ENCODE measurements around the gene GJD2. TPM values are rescaled to one million over a fixed set of nuclear protein-coding genes. Genes with fewer than 3 reads are reported as not detected.

Gene GJD2
- total and polyA plus RNA-seq, 2 donors (not counting 1 experiment from before 2014, with no cell fraction given), result not detected

DNA sequence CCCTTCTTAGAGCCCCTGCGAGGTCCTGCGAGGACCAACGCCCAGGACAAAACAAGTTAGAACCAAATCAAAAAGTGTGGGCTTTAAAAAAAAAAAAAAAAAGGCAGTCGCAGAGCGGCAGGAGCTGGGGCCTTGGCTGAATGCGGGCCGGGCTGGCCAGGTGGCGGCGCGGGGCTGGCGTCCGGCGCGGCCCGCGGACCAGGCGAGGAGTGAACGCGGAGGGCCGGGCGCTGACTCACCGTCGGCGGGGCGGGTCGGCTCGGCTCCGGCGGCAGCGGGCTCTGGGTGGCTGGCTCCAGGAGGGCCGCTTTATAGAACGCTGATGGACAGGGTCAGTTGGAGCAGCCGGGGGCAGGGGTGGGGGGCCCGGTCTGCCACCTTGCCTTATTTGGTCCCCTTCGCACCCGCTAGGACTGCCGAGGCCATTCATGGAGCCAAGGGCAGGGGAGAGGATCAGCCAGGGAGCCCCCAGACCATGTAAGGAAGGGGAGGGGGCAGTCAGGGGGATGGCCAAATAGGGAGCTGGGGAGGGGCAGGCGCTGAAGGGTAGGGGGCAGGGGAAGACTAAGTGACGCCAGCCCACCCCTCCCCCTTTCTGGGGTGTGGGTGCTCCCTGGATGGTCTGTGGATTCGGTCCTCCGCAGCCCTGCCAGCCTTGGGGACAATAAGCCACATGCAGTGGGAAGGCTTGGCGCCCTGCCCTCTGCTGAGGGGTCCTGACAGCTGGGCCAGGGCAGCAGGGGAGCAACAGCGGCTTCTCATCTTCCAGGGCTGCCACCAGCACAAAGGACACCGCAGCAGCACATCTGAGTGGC lies 40.7 kb upstream of the GJD2 start, which contains the start of gene ACTC1:
ACTC1 (minus strand) TSS at position 283 of the 815 bp plus-strand sequence. CDS start 741 bp downstream, outside the sequence.
- ChIA-PET POLR2A (no interaction called here), CTCF (no interaction called here)
- WGBS (ENCODE audit: insufficient coverage), result 14% methylated on average over 41 of the region's 44 CpGs
- no peak within 1 kb of the TSS for H3K27ac ChIP-seq (ENCODE audit: low read length in 2 of 2)
- no peaks in the 10 kb centered on the region for H3K4me1 ChIP-seq (ENCODE audit: control insufficient read depth in 2 of 2, insufficient read depth in 2 of 2, low read length in 2 of 2)
- H2AFZ ChIP-seq (ENCODE audit: insufficient read depth, low read depth, low read length, poor library complexity, severe bottlenecking), result no peak within 1 kb of the TSS
- H3K4me2 ChIP-seq (replicated peaks; ENCODE audit: low read depth, low read length, poor library complexity, severe bottlenecking), result no peak within 1 kb of the TSS
- no peak for DNase-seq
- H3K4me3 ChIP-seq (ENCODE audit: control extremely low read depth in 1 of 5, extremely low read depth in 1 of 5, insufficient read depth in 1 of 5, low read depth in 2 of 5, low read length in 4 of 5), result no peak within 1 kb of the TSS
- H3K36me3 ChIP-seq (replicated peaks in 1 of 2; ENCODE audit: control extremely low read depth in 1 of 2, control insufficient read depth in 1 of 2, extremely low read depth in 1 of 2, insufficient read depth in 2 of 2, low read length in 1 of 2), result no peaks in the 10 kb centered on the region
- no peaks in the 10 kb centered on the region for H4K20me1 ChIP-seq (ENCODE audit: control insufficient read depth, insufficient read depth, low read length, poor library complexity, severe bottlenecking)
- peaks cover 0 to 30% (median 9%) of the 10 kb centered on the region in 4 experiments for H3K27me3 ChIP-seq (replicated peaks in 1 of 4; ENCODE audit: control extremely low read depth in 1 of 4, control insufficient read depth in 3 of 4, insufficient read depth in 4 of 4, low read length in 3 of 4)
- peaks cover 62% of the 10 kb centered on the region for H3K27me3 Mint-ChIP-seq
- H3K9me3 Mint-ChIP-seq (ENCODE audit: insufficient read depth), result no peaks in the 10 kb centered on the region
- H3K79me2 ChIP-seq (ENCODE audit: control insufficient read depth, insufficient read depth, low read length), result no peaks in the 10 kb centered on the region
- H3K27ac Mint-ChIP-seq, result no peak within 1 kb of the TSS
- intact Hi-C loops (cut with micrococcal nuclease), result loop anchor here (10.0 kb wide), 1 partner anchor 59 kb away; no protein-coding TSS in a partner anchor
- H3K9ac ChIP-seq (ENCODE audit: low read length), result no peak within 1 kb of the TSS
- peaks cover 0 to 1% (median 0%) of the 10 kb centered on the region in 3 donors for H3K9me3 ChIP-seq (ENCODE audit: control extremely low read depth in 1 of 3, control insufficient read depth in 2 of 3, insufficient read depth in 1 of 3, low read length in 2 of 3)
- no peak within 1 kb of the TSS for H3K4me3 Mint-ChIP-seq
- TF ChIP-seq, protein P1, sequence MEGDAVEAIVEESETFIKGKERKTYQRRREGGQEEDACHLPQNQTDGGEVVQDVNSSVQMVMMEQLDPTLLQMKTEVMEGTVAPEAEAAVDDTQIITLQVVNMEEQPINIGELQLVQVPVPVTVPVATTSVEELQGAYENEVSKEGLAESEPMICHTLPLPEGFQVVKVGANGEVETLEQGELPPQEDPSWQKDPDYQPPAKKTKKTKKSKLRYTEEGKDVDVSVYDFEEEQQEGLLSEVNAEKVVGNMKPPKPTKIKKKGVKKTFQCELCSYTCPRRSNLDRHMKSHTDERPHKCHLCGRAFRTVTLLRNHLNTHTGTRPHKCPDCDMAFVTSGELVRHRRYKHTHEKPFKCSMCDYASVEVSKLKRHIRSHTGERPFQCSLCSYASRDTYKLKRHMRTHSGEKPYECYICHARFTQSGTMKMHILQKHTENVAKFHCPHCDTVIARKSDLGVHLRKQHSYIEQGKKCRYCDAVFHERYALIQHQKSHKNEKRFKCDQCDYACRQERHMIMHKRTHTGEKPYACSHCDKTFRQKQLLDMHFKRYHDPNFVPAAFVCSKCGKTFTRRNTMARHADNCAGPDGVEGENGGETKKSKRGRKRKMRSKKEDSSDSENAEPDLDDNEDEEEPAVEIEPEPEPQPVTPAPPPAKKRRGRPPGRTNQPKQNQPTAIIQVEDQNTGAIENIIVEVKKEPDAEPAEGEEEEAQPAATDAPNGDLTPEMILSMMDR (IDR thresholded peaks at IDR 0.05), result no peak
- no peak for TF ChIP-seq EZH2 (IDR thresholded peaks at IDR 0.05; ENCODE audit: borderline replicate concordance, insufficient read depth, low read depth, low read length, poor library complexity, severe bottlenecking)
- no peaks in the 10 kb centered on the region for H3K4me1 Mint-ChIP-seq
- no peak for ATAC-seq (ENCODE audit: low read depth)

DNA sequence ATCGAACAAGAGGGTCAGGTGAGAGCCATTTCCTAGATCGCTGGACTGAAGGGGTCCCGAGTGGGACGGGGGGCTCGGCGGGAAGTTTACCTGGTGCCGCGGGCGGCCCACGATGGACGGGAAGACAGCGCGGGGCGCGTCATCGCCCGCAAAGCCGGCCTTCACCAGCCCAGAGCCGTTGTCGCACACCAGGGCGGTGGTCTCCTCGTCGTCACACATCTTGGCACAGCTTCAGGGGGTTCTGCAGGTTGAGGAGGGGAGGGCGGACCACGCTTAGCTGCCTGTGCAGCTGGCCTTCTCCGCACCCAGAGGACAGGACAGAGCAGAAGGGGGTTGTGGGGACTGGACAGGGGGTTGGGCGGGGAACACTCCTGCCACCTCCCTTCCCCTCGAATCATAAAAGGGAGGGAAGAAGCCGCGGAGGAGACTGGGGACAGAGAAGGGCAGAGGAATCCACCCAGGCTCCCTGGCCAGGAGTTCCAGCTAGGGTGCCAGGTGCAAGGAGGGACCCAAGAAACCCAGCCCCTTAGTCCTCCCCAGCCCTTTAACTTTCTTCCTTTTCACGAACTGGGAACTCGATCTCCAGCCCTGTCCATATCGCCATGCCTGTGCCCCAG lies 39.9 kb upstream of the GJD2 start:
- peaks cover 62% of the 10 kb centered on the region for H3K27me3 Mint-ChIP-seq
- no peaks in the 10 kb centered on the region for H3K9me3 Mint-ChIP-seq (ENCODE audit: insufficient read depth)
- intact Hi-C loops (cut with micrococcal nuclease), result loop anchor here (10.0 kb wide), 1 partner anchor 60 kb away; no protein-coding TSS in a partner anchor
- H3K27me3 ChIP-seq (replicated peaks in 1 of 4; ENCODE audit: control extremely low read depth in 1 of 4, control insufficient read depth in 3 of 4, insufficient read depth in 4 of 4, low read length in 3 of 4), result peaks cover 0 to 30% (median 8%) of the 10 kb centered on the region in 4 experiments
- no peaks in the 10 kb centered on the region for H4K20me1 ChIP-seq (ENCODE audit: control insufficient read depth, insufficient read depth, low read length, poor library complexity, severe bottlenecking)
- H3K36me3 ChIP-seq (replicated peaks in 1 of 2; ENCODE audit: control extremely low read depth in 1 of 2, control insufficient read depth in 1 of 2, extremely low read depth in 1 of 2, insufficient read depth in 2 of 2, low read length in 1 of 2), result no peaks in the 10 kb centered on the region
- no peak overlapping the region for H2AFZ ChIP-seq (ENCODE audit: insufficient read depth, low read depth, low read length, poor library complexity, severe bottlenecking)
- WGBS (ENCODE audit: insufficient coverage), result 40% methylated on average over 26 of the region's 33 CpGs
- H3K9ac ChIP-seq (ENCODE audit: low read length), result no peak overlapping the region
- TF ChIP-seq, protein P1 (IDR thresholded peaks at IDR 0.05), result no peak
- no peak for TF ChIP-seq EZH2 (IDR thresholded peaks at IDR 0.05; ENCODE audit: borderline replicate concordance, insufficient read depth, low read depth, low read length, poor library complexity, severe bottlenecking)
- no peak overlapping the region for H3K4me3 Mint-ChIP-seq
- no peak overlapping the region for H3K4me3 ChIP-seq (ENCODE audit: control extremely low read depth in 1 of 5, extremely low read depth in 1 of 5, insufficient read depth in 1 of 5, low read depth in 2 of 5, low read length in 4 of 5)
- ChIA-PET CTCF (no interaction called here), POLR2A (no interaction called here)
- no peaks in the 10 kb centered on the region for H3K4me1 ChIP-seq (ENCODE audit: control insufficient read depth in 2 of 2, insufficient read depth in 2 of 2, low read length in 2 of 2)
- H3K4me2 ChIP-seq (replicated peaks; ENCODE audit: low read depth, low read length, poor library complexity, severe bottlenecking), result no peak overlapping the region
- no peaks in the 10 kb centered on the region for H3K79me2 ChIP-seq (ENCODE audit: control insufficient read depth, insufficient read depth, low read length)
- DNase-seq (no peak), ATAC-seq (ENCODE audit: low read depth) (no peak)
- H3K27ac Mint-ChIP-seq, result no peak overlapping the region
- H3K9me3 ChIP-seq (ENCODE audit: control extremely low read depth in 1 of 3, control insufficient read depth in 2 of 3, insufficient read depth in 1 of 3, low read length in 2 of 3), result peaks cover 0 to 1% (median 0%) of the 10 kb centered on the region in 3 donors
- H3K27ac ChIP-seq (ENCODE audit: low read length in 2 of 2), result no peak overlapping the region
- H3K4me1 Mint-ChIP-seq, result no peaks in the 10 kb centered on the region
